HepG2 (cell line): ENCODE measurements around the gene AMOTL2. TPM values are rescaled to one million over a fixed set of nuclear protein-coding genes. Genes with fewer than 3 reads are reported as not detected.
A peak's percentile ranks its signal among the peaks of the same experiment; 100 is the strongest.

Experiments used
- ATAC-seq: fragments of 200-7000 bp; cut with Tn5 transposase; 3 replicates; pipeline ENCODE4 v1.9.1; 2020; ENCODE audit warnings: mild to moderate bottlenecking, moderate library complexity
- BruUV-seq: library from RNA; stranded (reverse); fragments of 400-500 nt; replicated peaks from 2 replicates; lab custom pipeline; 2021; lab: Mats Ljungman, UMichigan
- CTCF ChIA-PET: fragments of 300-600 bp; formaldehyde crosslinking; extraction: SDS; loops from one replicate; lab custom pipeline; 2021; ENCODE audit warnings: low total read pairs, inconsistent platforms, low intra/inter-chr PET ratio; lab: Yijun Ruan, JAX
- POLR2A ChIA-PET: fragments of 350-600 bp; sonication (Branson Sonifier 250); formaldehyde crosslinking; loops from one replicate; lab custom pipeline; 2020; ENCODE audit warnings: antibody characterized with exemption, inconsistent platforms; lab: Yijun Ruan, JAX
- DNase-seq: peaks from one replicate; pipeline ENCODE4 v3.0.0-alpha.2; 2015; ENCODE audit warnings: low spot score
- FAIRE-seq: peaks from 3 replicates; lab custom pipeline; 2011; peaks lifted over from hg19 to GRCh38; lab: Jason Lieb, UNC
- H2AFZ ChIP-seq: one replicate; pipeline ENCODE4 v1.6.1; 2011; ENCODE audit warnings: low read length, inconsistent platforms
- H3K27ac ChIP-seq: fragments of 300-600 bp; 3 replicates; pipeline ENCODE4 v1.8.0; 2011; ENCODE audit warnings: mixed run types, mild to moderate bottlenecking, mixed read lengths, low read length, inconsistent platforms; ENCODE audit not compliant: insufficient read depth; ENCODE audit errors: extremely low read length
- H3K27me3 ChIP-seq, 2 experiments: fragments of 200-600 bp in 1 of 2; 2 replicates in 1 of 2; 3 replicates in 1 of 2; pipeline versions ENCODE4 v1.6.0 to v1.8.0; 2011; ENCODE audit warnings: low read length in 2 of 2, mild to moderate bottlenecking in 2 of 2, moderate library complexity in 2 of 2, inconsistent platforms in 1 of 2; ENCODE audit not compliant: insufficient read depth in 2 of 2, control insufficient read depth in 1 of 2
- H3K36me3 ChIP-seq, 2 experiments: fragments of 200-600 bp in 1 of 2; replicated peaks in 1 of 2; 2 replicates in 1 of 2; 3 replicates in 1 of 2; pipeline versions ENCODE4 v1.5.1 to v1.8.0; 2011; ENCODE audit warnings: low read length in 2 of 2, inconsistent platforms in 1 of 2; ENCODE audit not compliant: insufficient read depth in 2 of 2, control insufficient read depth in 1 of 2
- H3K4me1 ChIP-seq: 2 replicates; pipeline ENCODE4 v1.5.1; 2012; ENCODE audit warnings: low read length, inconsistent platforms; ENCODE audit not compliant: insufficient read depth
- H3K4me2 ChIP-seq: 2 replicates; pipeline ENCODE4 v1.6.0; 2011; ENCODE audit warnings: low read depth, low read length, inconsistent platforms
- H3K4me3 ChIP-seq, 3 experiments: fragments of 200-600 bp in 1 of 3; sonication (generic), shearing (Covaris generic) in 1 of 3; replicated peaks in 1 of 3; 2 replicates each; pipeline ENCODE4 v1.5.1; 2011 to 2016; ENCODE audit warnings: low read length in 3 of 3, inconsistent platforms in 2 of 3, low read depth in 2 of 3, mild to moderate bottlenecking in 2 of 3, control low read depth in 1 of 3, mixed read lengths in 1 of 3; ENCODE audit not compliant: insufficient read depth in 1 of 3
- H3K79me2 ChIP-seq: one replicate; pipeline ENCODE4 v1.6.1; 2011; ENCODE audit warnings: low read length, inconsistent platforms; ENCODE audit not compliant: insufficient read depth
- H3K9ac ChIP-seq: 2 replicates; pipeline ENCODE4 v1.6.0; 2011; ENCODE audit warnings: mild to moderate bottlenecking, low read depth, low read length, inconsistent platforms; ENCODE audit not compliant: insufficient read depth
- H3K9me3 ChIP-seq: 2 replicates; pipeline ENCODE4 v1.5.1; 2012; ENCODE audit warnings: mild to moderate bottlenecking, low read length
- H4K20me1 ChIP-seq: 2 replicates; pipeline ENCODE4 v1.6.0; 2011; ENCODE audit warnings: inconsistent platforms, mild to moderate bottlenecking, low read length, moderate library complexity; ENCODE audit not compliant: insufficient read depth
- CBX1 ChIP-seq: IDR thresholded peaks from one replicate; pipeline ENCODE4 v1.6.1; 2016; ENCODE audit warnings: antibody characterized with exemption, low read depth
- CHD2 ChIP-seq: IDR thresholded peaks from 2 replicates; pipeline ENCODE4 v1.6.1; 2011; ENCODE audit warnings: low read depth, low read length, improper control_type of control experiment
- FOSL2 ChIP-seq: sonication (generic); formaldehyde crosslinking; IDR thresholded peaks from 2 replicates; pipeline ENCODE4 v1.4.0; 2020; ENCODE audit warnings: missing genetic modification reagents
- FOXJ3 ChIP-seq: sonication (generic); formaldehyde crosslinking; IDR thresholded peaks from 2 replicates; pipeline ENCODE4 v1.4.0; 2020; ENCODE audit warnings: missing genetic modification reagents, mild to moderate bottlenecking, borderline replicate concordance
- HNF4G ChIP-seq, 2 experiments: sonication (generic) in 1 of 2; formaldehyde crosslinking in 1 of 2; IDR thresholded peaks; 2 replicates each; pipeline versions ENCODE4 v1.4.0 to v1.6.1; 2011 to 2020; ENCODE audit warnings: borderline replicate concordance in 2 of 2, low read depth in 2 of 2, mild to moderate bottlenecking in 2 of 2, low read length in 1 of 2, missing genetic modification reagents in 1 of 2, moderate library complexity in 1 of 2
- JUN ChIP-seq: sonication (generic); formaldehyde crosslinking; IDR thresholded peaks from 2 replicates; pipeline ENCODE4 v1.4.0; 2020; ENCODE audit warnings: mild to moderate bottlenecking, missing genetic modification reagents
- MED1 ChIP-seq: sonication (generic); formaldehyde crosslinking; IDR thresholded peaks from 2 replicates; pipeline ENCODE4 v1.4.0; 2020; ENCODE audit warnings: missing genetic modification reagents
- RBM22 ChIP-seq: fragments of 200-400 bp; formaldehyde crosslinking; optimal IDR thresholded peaks from 2 replicates; pipeline ENCODE3; 2017; ENCODE audit warnings: mild to moderate bottlenecking, low read length, moderate library complexity
- RFX5 ChIP-seq: IDR thresholded peaks from 2 replicates; pipeline ENCODE4 v1.6.1; 2011; ENCODE audit warnings: low read depth, low read length, improper control_type of control experiment
- RORA ChIP-seq: sonication (generic); formaldehyde crosslinking; IDR thresholded peaks from 2 replicates; pipeline ENCODE4 v1.5.0; 2020; ENCODE audit warnings: mild to moderate bottlenecking, missing genetic modification reagents, moderate library complexity
- SAP130 ChIP-seq: IDR thresholded peaks from 2 replicates; pipeline ENCODE4 v1.6.1; 2016; ENCODE audit warnings: low read depth
- SMC3 ChIP-seq: IDR thresholded peaks from 2 replicates; pipeline ENCODE4 v1.6.1; 2011; ENCODE audit warnings: low read length, improper control_type of control experiment
- TARDBP ChIP-seq: sonication (generic); formaldehyde crosslinking; IDR thresholded peaks from 2 replicates; pipeline ENCODE4 v1.8.0; 2022; ENCODE audit warnings: mild to moderate bottlenecking, missing genetic modification reagents
- YY1 ChIP-seq: IDR thresholded peaks from 2 replicates; pipeline ENCODE4 v1.6.1; 2011; ENCODE audit warnings: low read length, low read depth, moderate library complexity, mild to moderate bottlenecking; ENCODE audit not compliant: insufficient read depth, insufficient replicate concordance
- ZNF101 ChIP-seq: sonication (generic); formaldehyde crosslinking; IDR thresholded peaks from 2 replicates; pipeline ENCODE4 v1.4.0; 2020; ENCODE audit warnings: mild to moderate bottlenecking, low read depth, missing genetic modification reagents, borderline replicate concordance
- ZNF678 ChIP-seq: sonication (generic); formaldehyde crosslinking; IDR thresholded peaks from 2 replicates; pipeline ENCODE4 v1.4.0; 2020; ENCODE audit warnings: mild to moderate bottlenecking, missing genetic modification reagents
- ZNF737 ChIP-seq: sonication (generic); formaldehyde crosslinking; IDR thresholded peaks from 2 replicates; pipeline ENCODE4 v1.5.0; 2020; ENCODE audit warnings: missing genetic modification reagents, mild to moderate bottlenecking, borderline replicate concordance
- ZNF740 ChIP-seq: sonication (generic); formaldehyde crosslinking; IDR thresholded peaks from 2 replicates; pipeline ENCODE4 v1.4.0; 2020; ENCODE audit warnings: missing genetic modification reagents
- WGBS: methylation state at CpG from one replicate; pipeline ENCODE4 v1.1.6; 2017; ENCODE audit warnings: low lambda C conversion rate; 5-methylcytosine and 5-hydroxymethylcytosine counted together
- in situ Hi-C: cut with HindIII; loops from 2 replicates; pipeline ENCODE4 v1.10.0; 2017; ENCODE audit warnings: low pct_unique_long_range_greater_than_20kb; ENCODE audit not compliant: extremely low pct_ligation_motif_present
- intact Hi-C: fragments of 100-400 bp; cut with micrococcal nuclease; formaldehyde crosslinking; loops from one replicate; pipeline ENCODE4 v1.10.0; 2022; ENCODE audit not compliant: unreplicated experiment
- polyA plus RNA-seq, 8 experiments: library from polyadenylated mRNA; depleted of rRNA in 3 of 8; stranded (reverse) in 7 of 8; unstranded in 1 of 8; fragments of >200 nt; fragmentation: Illumina TruSeq in 4 of 8; extraction: Trizol in 4 of 8; gene quantifications; 2 replicates each; pipeline versions ENCODE4 v1.2.1 to v1.2.3, GENCODE V29; 2011 to 2016; ENCODE audit warnings: low read depth in 4 of 8, missing spikeins in 1 of 8, mixed read lengths in 1 of 8; ENCODE audit not compliant: insufficient read depth in 1 of 8
- total RNA-seq, 5 experiments: library from RNA; depleted of rRNA; stranded (reverse); fragments of >200 nt; fragmentation: Illumina TruSeq; extraction: Trizol; gene quantifications; 2 replicates each; pipeline ENCODE4 v1.2.3, GENCODE V29; 2016; ENCODE audit warnings: low read depth in 1 of 5

AMOTL2 gene
- total and polyA plus RNA-seq, 2 of the 13 experiments (the other 11 are each of a cell fraction or from before 2014, with no cell fraction given): 17.3 to 18.5 TPM

- no peak overlapping the region for H3K9ac ChIP-seq
- H3K4me1 ChIP-seq: peaks cover 87% of the 10 kb centered on the region
- WGBS: 88% methylated on average over 1 of the region's 2 CpGs
- intact Hi-C loops (no loop called here), in situ Hi-C loops (loop anchor here (5.0 kb wide), 1 partner anchor 61 kb away; the partner anchor contains the start of gene AMOTL2)
- no peak overlapping the region for H3K4me3 ChIP-seq
- no peaks in the 10 kb centered on the region for H3K9me3 ChIP-seq
- H3K4me2 ChIP-seq: no peak overlapping the region
- H3K79me2 ChIP-seq: no peaks in the 10 kb centered on the region
- no peak overlapping the region for H2AFZ ChIP-seq
- ChIA-PET POLR2A (interaction anchor here (1.2 to 3.0 kb wide), 3 partner anchors 41 to 64 kb away, joined by 3 to 53 read pairs (median 9); partner anchors contain the start of gene AMOTL2), CTCF (interaction anchor here (0.6 kb wide), 1 partner anchor 42 kb away, joined by 3 read pairs; no protein-coding TSS in a partner anchor)
- no peak overlapping the region for H3K27ac ChIP-seq
- no TSS peak for BruUV-seq
- H4K20me1 ChIP-seq: no peaks in the 10 kb centered on the region
- H3K27me3 ChIP-seq: no peaks in the 10 kb centered on the region; a peak in 2 of 5 replicates
- FAIRE-seq (no peak), ATAC-seq (no peak), DNase-seq (no peak)
- TF ChIP-seq ZNF737 (no peak), ZNF740 (CRISPR knock-in tag) (no peak), RORA (CRISPR knock-in tag) (no peak), ZNF678 (CRISPR knock-in tag) (no peak), TARDBP (CRISPR knock-in tag) (no peak)
- no peaks in the 10 kb centered on the region for H3K36me3 ChIP-seq
These were observed 63.0 kb downstream of the AMOTL2 start for GRCh38 chr3:134311265-134311664.

- peak overlapping the region in 2 of 3 experiments; percentile 18 to 19; a peak in 3 of 6 replicates for H3K4me3 ChIP-seq
- no peaks in the 10 kb centered on the region for H3K9me3 ChIP-seq
- H2AFZ ChIP-seq: no peak overlapping the region
- ChIA-PET CTCF (interaction anchor here (1.0 to 4.2 kb wide), 4 partner anchors 69 to 168 kb away, joined by 3 to 48 read pairs (median 8); no protein-coding TSS in a partner anchor), POLR2A (interaction anchor here (0.8 to 3.0 kb wide), 9 partner anchors 42 to 175 kb away, joined by 3 to 53 read pairs (median 5); partner anchors contain the start of gene AMOTL2)
- H3K9ac ChIP-seq: peak overlapping the region; percentile 19
- peak overlapping the region; percentile 38 for H3K27ac ChIP-seq
- in situ Hi-C loops: loop anchor here (5.0 kb wide), 2 partner anchors 62 to 162 kb away; partner anchors contain the start of gene AMOTL2
- ATAC-seq (peak; percentile 39), DNase-seq (peak; percentile 93), FAIRE-seq (peak; percentile 98)
- H3K4me1 ChIP-seq: peaks cover 84% of the 10 kb centered on the region
- no peaks in the 10 kb centered on the region; a peak in 2 of 5 replicates for H3K27me3 ChIP-seq
- H3K36me3 ChIP-seq: no peaks in the 10 kb centered on the region
- intact Hi-C loops: loop anchor here (2.0 kb wide), 3 partner anchors 43 to 331 kb away; no protein-coding TSS in a partner anchor
- H4K20me1 ChIP-seq: no peaks in the 10 kb centered on the region
- no peaks in the 10 kb centered on the region for H3K79me2 ChIP-seq
- peak overlapping the region; percentile 83 for H3K4me2 ChIP-seq
- 24% methylated on average over 9 of the region's 9 CpGs for WGBS
- BruUV-seq: no TSS peak
- 0 out of 2 replicates have a peak, but pooled peaks have one; percentile 49 for TF ChIP-seq FOXJ3 (CRISPR knock-in tag)
- 0 out of 2 replicates have a peak, but pooled peaks have one; percentile 22 for TF ChIP-seq FOSL2 (CRISPR knock-in tag)
- no peak for TF ChIP-seq CBX1
- peak; percentile 57 for TF ChIP-seq SAP130 (CRISPR knock-in tag)
- TF ChIP-seq RBM22: no peak
- no peak for TF ChIP-seq RFX5
- no peak for TF ChIP-seq YY1
- TF ChIP-seq CHD2: no peak
- no peak for TF ChIP-seq SMC3
- TF ChIP-seq MED1 (CRISPR knock-in tag): peak; percentile 34; the same call in 1 of the 2 replicates
- TF ChIP-seq HNF4G (IDR thresholded peaks at IDR 0.05; ENCODE audit: borderline replicate concordance, low read depth, low read length): peak; percentile 88; the same call in 1 of the 2 replicates
- peak; percentile 49; the same call in 1 of the 2 replicates for TF ChIP-seq HNF4G (CRISPR knock-in tag; IDR thresholded peaks at IDR 0.05; ENCODE audit: borderline replicate concordance, low read depth)
- no peak for TF ChIP-seq JUN (CRISPR knock-in tag)
- no peak for TF ChIP-seq ZNF101
These were observed 64.1 kb downstream of the AMOTL2 start for GRCh38 chr3:134309987-134310700.
